Limb (tissue), 2 donors: Measurements from ENCODE around the gene RAB6B.

Source experiments
- DNase-seq, 2 donors: peaks; one replicate each; pipeline ENCODE4 v3.0.0-alpha.2; 2016; ENCODE audit errors: extremely low spot score in 2 of 2

Gene RAB6B

DNA sequence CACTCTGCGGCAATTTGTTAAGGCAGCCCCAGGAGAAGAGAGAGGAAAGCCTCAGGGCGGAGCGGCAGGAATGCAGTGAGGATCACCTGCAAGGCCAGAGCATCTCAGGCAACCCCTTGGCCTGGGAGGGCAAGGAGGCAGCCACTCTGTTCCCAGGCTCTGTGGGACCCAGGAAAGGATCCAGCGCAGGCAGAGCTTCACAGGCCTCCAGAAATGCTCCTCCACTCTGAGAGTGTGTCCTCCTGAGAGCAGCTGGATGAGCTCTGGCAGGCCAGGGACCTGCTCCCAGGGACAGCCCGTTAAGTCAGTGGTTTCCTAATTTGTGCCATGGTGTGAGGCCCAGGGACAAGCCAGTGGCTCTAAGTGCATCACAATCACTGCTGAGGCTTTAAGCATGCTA is 35.2 kb downstream of the RAB6B start:
- no peak for DNase-seq

DNA sequence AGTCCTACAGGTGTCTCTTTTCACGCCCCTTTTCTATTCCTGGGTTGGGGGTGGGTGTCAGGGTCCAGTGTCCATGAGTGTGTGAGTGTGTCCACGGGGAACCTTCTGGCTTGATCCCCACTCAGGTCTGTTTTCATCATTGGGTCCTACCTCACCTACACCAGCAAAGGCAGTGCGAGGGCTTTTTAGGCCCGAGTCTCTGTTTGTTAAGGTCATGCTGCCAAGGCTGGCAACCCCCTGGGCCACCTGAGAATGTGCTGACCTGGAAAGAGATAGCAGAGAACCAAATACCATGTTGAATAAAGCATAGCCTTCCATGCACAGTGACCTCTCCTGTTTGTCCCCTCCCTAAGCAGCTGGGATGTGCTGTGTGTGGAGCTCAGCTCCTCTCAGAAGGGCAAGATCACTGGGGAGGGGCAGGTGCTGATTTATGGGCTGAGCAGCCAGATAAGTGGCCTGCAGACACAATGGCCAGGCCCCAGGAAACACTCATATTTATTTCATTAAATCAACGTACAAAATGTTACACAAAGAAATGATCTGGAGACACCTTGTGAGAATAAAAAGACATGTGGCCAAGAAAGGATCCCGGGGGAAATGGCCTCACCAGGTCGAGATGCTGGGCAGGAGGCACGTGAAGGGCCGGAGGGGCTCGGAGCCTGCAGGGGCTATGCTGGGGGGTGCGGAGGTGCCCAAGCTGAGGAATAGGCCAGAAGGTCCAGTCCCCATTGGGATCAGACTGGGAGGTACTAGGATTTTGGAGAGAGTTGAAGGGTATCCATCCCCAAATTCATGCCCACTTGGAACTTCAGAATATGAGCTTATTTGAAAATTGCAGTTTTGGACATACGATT is 36.1 kb downstream of the RAB6B start:
- no peak for DNase-seq

DNA sequence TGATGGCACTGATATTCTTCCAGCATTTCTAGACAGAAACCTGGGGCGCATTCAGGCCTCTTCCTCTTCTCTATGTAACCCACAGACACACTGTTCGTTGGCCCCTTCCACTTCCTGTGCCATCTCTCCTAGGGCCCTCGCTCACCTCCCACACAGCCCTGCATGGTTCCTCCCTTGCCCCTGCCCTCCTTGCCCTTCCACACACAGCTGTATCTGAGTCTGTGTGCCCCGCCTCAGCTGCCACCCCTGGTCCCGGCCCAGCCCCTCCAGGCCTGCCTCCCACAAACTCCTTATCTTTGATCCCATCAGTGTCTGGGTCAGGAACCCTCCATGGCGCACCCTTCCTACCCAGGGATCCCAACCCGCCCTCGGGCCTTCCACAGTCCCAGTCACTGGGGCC is 37.9 kb downstream of the RAB6B start:
- no peak for DNase-seq

- DNase-seq: no peak
Measured at GRCh38 chr3:133856316-133856715, 39.4 kb downstream of the RAB6B start.

GRCh38 chr3:133855772-133856171 is 39.9 kb downstream of the RAB6B start:
- no peak for DNase-seq

DNA sequence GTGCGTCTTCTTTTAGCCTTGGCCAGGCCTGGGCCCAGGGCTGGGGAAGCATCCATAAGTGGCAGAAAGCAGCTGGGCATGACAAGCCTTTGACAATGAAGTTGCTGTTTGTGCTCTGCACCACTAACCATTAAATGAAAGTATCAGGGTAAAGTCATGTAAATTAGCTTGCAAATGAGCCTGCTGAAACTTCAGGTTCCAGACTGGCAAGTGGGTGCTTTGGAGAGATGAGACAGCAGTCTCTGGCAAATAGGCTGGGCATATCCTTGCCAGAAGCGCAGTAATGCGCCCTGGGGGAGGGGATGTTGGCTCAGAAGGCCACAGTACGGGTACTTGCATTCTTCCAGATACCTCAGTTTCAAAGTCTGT is 40.7 kb downstream of the RAB6B start:
- no peak for DNase-seq

DNA sequence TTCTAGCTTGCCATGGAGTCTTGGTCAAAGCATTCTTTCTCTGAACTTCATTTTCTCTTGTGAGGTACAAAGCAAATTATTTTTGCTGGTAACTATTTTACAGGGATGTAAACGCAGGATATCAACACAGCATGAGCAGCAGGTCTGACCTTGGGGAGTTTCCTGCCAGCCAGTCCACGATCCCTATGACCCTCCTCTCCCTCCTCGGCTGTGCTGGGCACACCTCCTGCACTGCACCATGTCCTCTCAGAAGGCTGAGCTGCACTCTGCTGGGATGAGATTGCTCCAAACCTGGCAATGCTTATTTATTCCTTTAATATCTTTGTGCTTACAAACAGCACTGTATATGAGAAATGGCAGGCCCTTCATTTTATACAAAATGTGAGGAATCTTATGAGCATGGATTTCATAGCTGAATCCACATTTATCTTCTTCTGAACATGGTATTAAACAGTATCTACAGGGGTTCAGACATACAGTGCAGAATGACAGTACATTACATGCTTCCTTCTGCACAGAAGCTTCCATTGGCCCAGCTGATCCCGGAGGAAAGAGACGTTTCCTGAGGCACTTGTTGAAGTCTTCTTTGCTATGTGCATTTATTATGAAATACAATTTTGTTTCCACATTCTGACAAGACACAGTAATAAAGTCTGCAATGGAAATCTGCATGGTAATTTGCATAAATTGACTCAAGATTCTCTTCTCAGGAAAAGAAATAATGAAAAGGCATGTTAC is 41.2 kb downstream of the RAB6B start:
- DNase-seq: no peak

DNA sequence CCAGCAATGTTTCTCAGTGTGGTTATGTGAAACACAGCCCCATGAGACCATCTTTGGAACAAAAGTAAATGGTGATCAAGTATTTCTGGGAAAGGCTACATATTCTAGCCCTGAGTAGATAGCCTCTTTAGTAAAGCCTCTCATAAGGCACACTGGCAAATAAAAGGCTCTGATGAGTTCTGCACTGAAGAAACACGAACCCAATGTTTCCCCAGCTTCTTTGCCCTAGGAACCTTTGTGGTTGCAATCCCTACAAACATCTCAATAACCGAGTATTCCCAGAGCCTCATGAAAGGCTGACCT is 41.8 kb downstream of the RAB6B start:
- no peak for DNase-seq

DNA sequence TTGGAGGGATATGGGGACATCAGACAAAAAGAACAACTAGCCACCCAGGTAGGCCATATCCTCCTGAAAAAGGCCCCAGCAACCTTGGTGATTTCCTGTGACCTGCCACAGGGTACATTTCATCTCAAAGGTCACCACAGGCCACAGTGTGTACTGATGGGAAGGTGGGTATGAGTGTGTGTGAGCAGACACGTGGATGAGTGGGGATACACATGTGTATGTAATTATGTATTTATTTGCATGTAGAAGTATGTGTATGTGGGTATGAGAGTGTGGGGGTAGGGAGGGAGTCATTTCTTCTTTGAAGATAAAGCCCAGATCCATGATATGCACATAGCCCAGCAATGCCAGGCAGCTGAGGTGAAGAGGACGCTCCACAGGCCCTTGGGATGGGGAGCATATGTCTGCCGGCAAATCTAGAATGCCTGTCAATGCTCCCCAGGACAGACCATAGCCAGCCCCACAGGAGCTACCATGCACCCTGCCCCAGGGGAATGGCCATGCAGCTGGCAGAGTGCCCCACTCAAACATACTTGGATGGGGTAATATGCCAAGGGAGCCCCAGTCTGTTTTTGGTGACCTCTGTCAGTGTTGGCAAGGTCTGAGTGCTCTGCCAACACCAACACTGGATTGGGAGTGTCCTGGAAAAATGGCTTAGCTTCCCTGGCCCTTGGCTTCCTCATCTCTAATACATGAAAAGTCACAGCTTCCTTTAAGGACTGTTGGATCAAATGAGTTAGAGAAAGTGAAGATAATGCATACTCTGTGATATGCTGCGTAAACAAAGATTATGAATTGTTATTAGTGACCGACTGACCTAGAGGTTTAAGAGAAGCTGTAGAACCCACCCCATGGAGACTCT is 42.4 kb downstream of the RAB6B start:
- no peak for DNase-seq

GRCh38 chr3:133851931-133852330 is 43.8 kb downstream of the RAB6B start:
- no peak for DNase-seq

- DNase-seq: no peak
Measured at GRCh38 chr3:133851266-133851906, 44.3 kb downstream of the RAB6B start.

GRCh38 chr3:133850034-133850433 is 45.6 kb downstream of the RAB6B start:
- no peak for DNase-seq

DNA sequence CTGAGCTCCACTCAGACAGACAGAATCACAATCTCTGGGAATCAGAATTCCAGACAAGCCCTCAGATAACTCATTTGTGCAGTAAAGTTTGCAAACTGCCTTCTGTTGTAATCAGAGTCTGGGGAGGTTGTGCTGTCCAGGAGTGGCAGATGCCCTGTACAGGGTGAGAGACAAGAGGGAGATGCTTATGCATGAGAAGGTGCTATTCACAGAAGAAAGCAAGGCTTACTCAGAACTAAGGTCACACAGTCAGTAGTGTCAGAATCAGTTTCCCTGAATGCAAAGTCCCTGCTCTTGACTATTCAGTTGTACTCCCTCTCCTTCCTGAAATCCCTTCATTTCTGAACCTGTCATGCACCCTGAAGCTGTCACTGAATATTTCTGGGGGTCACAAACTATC is 46.3 kb downstream of the RAB6B start:
- DNase-seq: no peak

- no peak for DNase-seq
Measured at GRCh38 chr3:133845127-133845526, 50.6 kb downstream of the RAB6B start.

- no peak for DNase-seq
Measured at GRCh38 chr3:133843634-133844033, 52.0 kb downstream of the RAB6B start.

DNA sequence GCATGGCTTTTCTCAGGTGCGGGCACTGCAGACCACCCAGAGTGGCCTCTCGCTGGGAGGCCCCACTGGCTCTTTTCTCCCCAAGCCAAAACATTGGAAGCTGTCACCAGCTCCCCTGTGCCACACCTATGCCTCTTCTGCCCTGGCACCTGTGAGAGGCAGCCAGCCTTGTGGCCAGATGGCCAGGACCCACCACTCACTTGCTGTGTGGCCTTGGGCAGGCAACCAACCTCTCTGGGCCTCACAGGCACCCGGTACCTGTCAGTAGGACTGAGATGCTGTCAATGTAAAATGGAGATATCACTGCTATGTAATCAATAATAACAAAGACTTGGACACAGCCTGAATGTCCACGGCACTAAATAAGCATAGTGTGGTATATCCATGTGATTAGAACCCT is 53.5 kb downstream of the RAB6B start:
- DNase-seq: no peak

DNA sequence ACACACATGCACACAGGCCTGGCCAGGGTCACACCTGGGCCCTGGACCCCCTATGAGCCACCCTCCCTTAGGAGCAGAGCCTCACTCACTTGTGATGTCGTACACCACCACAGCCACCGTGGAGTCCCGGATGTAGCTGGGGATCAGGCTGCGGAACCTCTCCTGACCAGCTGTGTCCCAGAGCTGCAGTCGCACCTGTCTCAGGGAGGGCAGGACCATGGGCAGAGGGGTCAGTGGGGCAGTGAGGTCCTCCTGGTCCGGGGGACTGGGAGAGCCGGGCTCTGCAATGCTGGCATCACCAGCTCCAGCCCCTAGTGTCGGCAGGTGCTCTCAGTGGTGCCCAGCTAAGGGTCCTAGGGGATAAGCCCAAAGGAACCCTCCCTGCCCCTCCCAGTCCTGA is 54.5 kb downstream of the RAB6B start:
- DNase-seq: no peak

GRCh38 chr3:133840767-133841166 is 54.9 kb downstream of the RAB6B start:
- no peak for DNase-seq

- no peak for DNase-seq
Measured at GRCh38 chr3:133840055-133840737, 55.5 kb downstream of the RAB6B start.

- DNase-seq: no peak
Measured at GRCh38 chr3:133838916-133839800, 56.5 kb downstream of the RAB6B start.
